OCI-LY1 (cell line): ENCODE results near the gene RAB9B.

Experiments used
- H2AFZ ChIP-seq: fragments of 200-600 bp; sonication (generic), shearing (Covaris generic); 2 replicates; pipeline ENCODE4 v1.6.0; 2014; ENCODE audit warnings: antibody characterized with exemption, mild to moderate bottlenecking, low read length
- H3F3A ChIP-seq: fragments of 200-600 bp; sonication (generic), shearing (Covaris generic); 2 replicates; pipeline ENCODE4 v1.6.0; 2014; ENCODE audit warnings: mild to moderate bottlenecking, antibody characterized with exemption, low read length, moderate library complexity; ENCODE audit not compliant: insufficient read depth
- H3K27ac ChIP-seq: fragments of 200-600 bp; sonication (generic); 2 replicates; pipeline ENCODE4 v1.5.1; 2014; ENCODE audit warnings: low read length, mixed run types, mild to moderate bottlenecking, low read depth; ENCODE audit not compliant: poor library complexity, severe bottlenecking
- H3K27me3 ChIP-seq: fragments of 200-600 bp; sonication (generic); 2 replicates; pipeline ENCODE4 v1.6.0; 2014; ENCODE audit warnings: antibody characterized with exemption, mild to moderate bottlenecking, low read length, moderate library complexity; ENCODE audit not compliant: insufficient read depth
- H3K36me3 ChIP-seq: fragments of 200-600 bp; sonication (generic); 2 replicates; pipeline ENCODE4 v1.6.1; 2014; ENCODE audit warnings: mild to moderate bottlenecking, antibody characterized with exemption, low read length, moderate library complexity, mixed read lengths; ENCODE audit not compliant: insufficient read depth
- H3K4me1 ChIP-seq: fragments of 200-600 bp; sonication (generic); 2 replicates; pipeline ENCODE4 v1.5.1; 2014; ENCODE audit warnings: mild to moderate bottlenecking, low read length, moderate library complexity; ENCODE audit not compliant: insufficient read depth, severe bottlenecking
- H3K4me2 ChIP-seq: fragments of 200-600 bp; sonication (generic), shearing (Covaris generic); 2 replicates; pipeline ENCODE4 v1.6.1; 2014; ENCODE audit warnings: low read length
- H3K4me3 ChIP-seq: fragments of 200-600 bp; sonication (generic); 2 replicates; pipeline ENCODE4 v1.5.1; 2014; ENCODE audit warnings: low read length, low read depth, mild to moderate bottlenecking, mixed read lengths; ENCODE audit not compliant: poor library complexity, severe bottlenecking
- H3K79me2 ChIP-seq: fragments of 200-600 bp; shearing (Covaris generic); 2 replicates; pipeline ENCODE4 v1.6.1; 2016; ENCODE audit warnings: mixed run types, low read length, mixed read lengths; ENCODE audit not compliant: insufficient read depth
- H3K9ac ChIP-seq: fragments of 200-600 bp; sonication (generic), shearing (Covaris generic); 2 replicates; pipeline ENCODE4 v1.6.1; 2014; ENCODE audit warnings: mild to moderate bottlenecking, low read length, mixed read lengths
- H3K9me2 ChIP-seq: fragments of 200-600 bp; sonication (generic), shearing (Covaris generic); 2 replicates; pipeline ENCODE4 v1.6.1; 2014; ENCODE audit warnings: low read depth, mild to moderate bottlenecking, low read length, mixed read lengths
- H3K9me3 ChIP-seq: fragments of 200-600 bp; shearing (Covaris generic); 2 replicates; pipeline ENCODE4 v1.6.1; 2014; ENCODE audit warnings: low read length, mixed read lengths
- H4K20me1 ChIP-seq: fragments of 200-600 bp; sonication (generic), shearing (Covaris generic); 2 replicates; pipeline ENCODE4 v1.6.0; 2016; ENCODE audit warnings: mild to moderate bottlenecking, low read length; ENCODE audit not compliant: insufficient read depth
- EZH2 ChIP-seq: fragments of 200-600 bp; sonication (generic), shearing (Covaris generic); IDR thresholded peaks from 2 replicates; pipeline ENCODE4 v1.8.0; 2017; ENCODE audit warnings: borderline replicate concordance, mixed run types, mild to moderate bottlenecking, antibody characterized with exemption, low read length, moderate library complexity, mixed read lengths
- TF ChIP-seq, protein P1 (sequence below): fragments of 200-600 bp; sonication (generic), shearing (Covaris generic); IDR thresholded peaks from 2 replicates; pipeline ENCODE4 v1.5.1; 2017; ENCODE audit warnings: mild to moderate bottlenecking, antibody characterized with exemption, low read length, moderate library complexity, mixed read lengths

Gene RAB9B

DNA sequence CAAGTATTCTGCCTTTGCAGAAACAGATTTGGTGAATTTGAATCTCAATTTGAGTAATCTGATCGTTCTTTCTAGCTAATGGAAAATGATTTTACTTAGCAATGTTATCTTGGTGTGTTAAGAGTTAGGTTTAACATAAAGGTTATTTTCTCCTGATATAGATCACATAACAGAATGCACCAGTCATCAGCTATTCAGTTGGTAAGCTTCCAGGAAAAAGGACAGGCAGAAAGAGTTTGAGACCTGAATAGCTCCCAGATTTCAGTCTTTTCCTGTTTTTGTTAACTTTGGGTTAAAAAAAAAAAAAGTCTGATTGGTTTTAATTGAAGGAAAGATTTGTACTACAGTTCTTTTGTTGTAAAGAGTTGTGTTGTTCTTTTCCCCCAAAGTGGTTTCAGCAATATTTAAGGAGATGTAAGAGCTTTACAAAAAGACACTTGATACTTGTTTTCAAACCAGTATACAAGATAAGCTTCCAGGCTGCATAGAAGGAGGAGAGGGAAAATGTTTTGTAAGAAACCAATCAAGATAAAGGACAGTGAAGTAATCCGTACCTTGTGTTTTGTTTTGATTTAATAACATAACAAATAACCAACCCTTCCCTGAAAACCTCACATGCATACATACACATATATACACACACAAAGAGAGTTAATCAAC, 40.1 kb downstream of the RAB9B start:
- H3K4me3 ChIP-seq: no peak overlapping the region
- H3K9ac ChIP-seq: no peak overlapping the region
- H3F3A ChIP-seq: no peaks in the 10 kb centered on the region
- no peaks in the 10 kb centered on the region for H3K27me3 ChIP-seq
- no peaks in the 10 kb centered on the region for H3K9me2 ChIP-seq
- TF ChIP-seq EZH2: no peak
- H3K4me2 ChIP-seq: no peak overlapping the region
- H2AFZ ChIP-seq: no peak overlapping the region
- H3K79me2 ChIP-seq: no peaks in the 10 kb centered on the region
- H3K36me3 ChIP-seq: no peaks in the 10 kb centered on the region
- H3K27ac ChIP-seq: no peak overlapping the region
- H4K20me1 ChIP-seq: no peaks in the 10 kb centered on the region
- no peaks in the 10 kb centered on the region for H3K9me3 ChIP-seq
- H3K4me1 ChIP-seq: no peaks in the 10 kb centered on the region

DNA sequence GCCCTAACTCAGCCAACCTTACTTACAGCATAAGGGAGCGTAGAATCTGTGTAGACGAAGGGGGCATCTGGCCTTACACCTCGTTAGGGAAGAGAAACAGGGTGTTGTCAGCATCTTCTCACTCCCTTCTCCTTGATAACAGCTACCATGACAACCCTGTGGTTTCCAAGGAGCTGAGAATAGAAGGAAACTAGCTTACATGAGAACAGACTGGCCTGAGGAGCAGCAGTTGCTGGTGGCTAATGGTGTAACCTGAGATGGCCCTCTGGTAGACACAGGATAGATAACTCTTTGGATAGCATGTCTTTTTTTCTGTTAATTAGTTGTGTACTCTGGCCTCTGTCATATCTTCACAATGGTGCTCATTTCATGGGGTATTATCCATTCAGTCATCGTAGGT, 40.8 kb downstream of the RAB9B start:
- H3K27me3 ChIP-seq: no peaks in the 10 kb centered on the region
- no peak overlapping the region for H2AFZ ChIP-seq
- H3K4me3 ChIP-seq: no peak overlapping the region
- H3K9me3 ChIP-seq: no peaks in the 10 kb centered on the region
- H3K4me2 ChIP-seq: no peak overlapping the region
- no peak overlapping the region for H3K9ac ChIP-seq
- no peaks in the 10 kb centered on the region for H3K36me3 ChIP-seq
- no peak for TF ChIP-seq EZH2
- TF ChIP-seq, protein P1, sequence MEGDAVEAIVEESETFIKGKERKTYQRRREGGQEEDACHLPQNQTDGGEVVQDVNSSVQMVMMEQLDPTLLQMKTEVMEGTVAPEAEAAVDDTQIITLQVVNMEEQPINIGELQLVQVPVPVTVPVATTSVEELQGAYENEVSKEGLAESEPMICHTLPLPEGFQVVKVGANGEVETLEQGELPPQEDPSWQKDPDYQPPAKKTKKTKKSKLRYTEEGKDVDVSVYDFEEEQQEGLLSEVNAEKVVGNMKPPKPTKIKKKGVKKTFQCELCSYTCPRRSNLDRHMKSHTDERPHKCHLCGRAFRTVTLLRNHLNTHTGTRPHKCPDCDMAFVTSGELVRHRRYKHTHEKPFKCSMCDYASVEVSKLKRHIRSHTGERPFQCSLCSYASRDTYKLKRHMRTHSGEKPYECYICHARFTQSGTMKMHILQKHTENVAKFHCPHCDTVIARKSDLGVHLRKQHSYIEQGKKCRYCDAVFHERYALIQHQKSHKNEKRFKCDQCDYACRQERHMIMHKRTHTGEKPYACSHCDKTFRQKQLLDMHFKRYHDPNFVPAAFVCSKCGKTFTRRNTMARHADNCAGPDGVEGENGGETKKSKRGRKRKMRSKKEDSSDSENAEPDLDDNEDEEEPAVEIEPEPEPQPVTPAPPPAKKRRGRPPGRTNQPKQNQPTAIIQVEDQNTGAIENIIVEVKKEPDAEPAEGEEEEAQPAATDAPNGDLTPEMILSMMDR: no peak
- H4K20me1 ChIP-seq: no peaks in the 10 kb centered on the region
- H3F3A ChIP-seq: no peaks in the 10 kb centered on the region
- H3K4me1 ChIP-seq: no peaks in the 10 kb centered on the region
- H3K9me2 ChIP-seq: no peaks in the 10 kb centered on the region
- H3K27ac ChIP-seq: no peak overlapping the region
- H3K79me2 ChIP-seq: no peaks in the 10 kb centered on the region

DNA sequence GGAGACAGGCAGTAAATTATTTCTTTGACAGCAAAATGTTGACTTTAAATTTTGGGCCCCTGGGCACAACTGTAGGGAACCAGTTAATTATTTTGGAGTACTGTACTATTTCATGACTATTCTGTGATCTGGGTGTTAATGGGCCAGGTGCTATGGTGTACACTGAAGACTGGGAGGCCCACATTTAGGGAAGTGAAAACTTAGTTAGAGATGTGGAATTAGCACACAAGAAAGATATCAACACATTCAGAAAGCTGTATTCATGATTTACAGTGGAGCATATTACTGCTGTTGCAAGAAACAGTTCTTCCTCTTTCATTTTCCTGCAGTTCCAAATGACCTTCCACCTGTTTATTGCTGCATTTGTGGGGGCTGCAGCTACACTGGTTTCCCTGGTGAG, 43.1 kb downstream of the RAB9B start:
- no peaks in the 10 kb centered on the region for H3K4me1 ChIP-seq
- H4K20me1 ChIP-seq: no peaks in the 10 kb centered on the region
- no peak overlapping the region for H3K9ac ChIP-seq
- H3F3A ChIP-seq: no peaks in the 10 kb centered on the region
- TF ChIP-seq EZH2: no peak
- TF ChIP-seq, protein P1: no peak
- H3K9me3 ChIP-seq: no peaks in the 10 kb centered on the region
- no peak overlapping the region for H3K27ac ChIP-seq
- H3K4me2 ChIP-seq: no peak overlapping the region
- H3K79me2 ChIP-seq: no peaks in the 10 kb centered on the region
- H3K27me3 ChIP-seq: no peaks in the 10 kb centered on the region
- no peak overlapping the region for H2AFZ ChIP-seq
- no peaks in the 10 kb centered on the region for H3K36me3 ChIP-seq
- no peaks in the 10 kb centered on the region for H3K9me2 ChIP-seq
- no peak overlapping the region for H3K4me3 ChIP-seq

DNA sequence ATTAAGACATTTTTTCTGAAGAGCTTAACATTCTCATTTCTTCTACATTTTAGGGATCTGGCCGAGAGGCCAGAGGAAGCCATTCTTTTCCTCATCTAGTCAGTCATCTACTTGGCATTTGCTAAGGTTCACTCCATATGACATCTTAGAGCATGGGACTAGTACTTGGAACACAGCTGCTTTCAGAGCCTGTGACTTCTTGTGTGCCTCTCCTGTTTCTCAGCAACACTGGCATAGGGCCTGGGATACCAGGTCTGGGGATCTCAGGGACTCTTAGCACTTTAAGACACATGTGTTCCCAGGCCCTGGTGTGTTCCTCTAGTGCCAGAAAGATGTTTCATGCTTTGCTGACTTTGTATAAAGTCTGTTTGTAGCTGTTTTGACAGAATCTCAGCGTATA, 48.1 kb downstream of the RAB9B start:
- H3K9me3 ChIP-seq: no peaks in the 10 kb centered on the region
- H3K27me3 ChIP-seq: no peaks in the 10 kb centered on the region
- no peaks in the 10 kb centered on the region for H4K20me1 ChIP-seq
- H3F3A ChIP-seq: no peaks in the 10 kb centered on the region
- no peaks in the 10 kb centered on the region for H3K9me2 ChIP-seq
- H3K4me3 ChIP-seq: no peak overlapping the region
- TF ChIP-seq, protein P1: no peak
- no peak for TF ChIP-seq EZH2
- no peak overlapping the region for H3K9ac ChIP-seq
- no peak overlapping the region for H3K27ac ChIP-seq
- no peaks in the 10 kb centered on the region for H3K4me1 ChIP-seq
- H2AFZ ChIP-seq: no peak overlapping the region
- H3K79me2 ChIP-seq: no peaks in the 10 kb centered on the region
- no peak overlapping the region for H3K4me2 ChIP-seq
- H3K36me3 ChIP-seq: no peaks in the 10 kb centered on the region
